ENCODE results near the gene TP53BP2.
"Not testable (repeated sequence)": the region's sequence is repeated elsewhere in the genome, so short reads cannot be mapped to it uniquely, and the experiment has no call there.

The TP53BP2 gene

DNA sequence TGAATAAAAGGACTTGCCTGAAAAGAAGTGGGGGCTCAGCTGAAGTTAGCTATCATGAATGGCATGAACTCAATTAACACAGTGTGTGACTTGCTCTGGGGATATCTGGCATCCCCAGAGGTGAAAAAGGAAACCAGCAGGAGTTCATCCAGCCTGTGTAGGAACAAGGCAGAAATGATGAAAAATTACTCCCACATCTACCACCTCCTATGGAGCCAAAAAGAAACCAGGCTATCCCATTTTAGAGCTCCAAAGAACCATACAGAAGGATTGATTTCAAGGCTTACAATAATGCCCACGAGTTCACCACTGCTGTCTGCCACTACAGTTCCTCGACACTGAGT is 25.3 kb downstream of the TP53BP2 start:
- TF ChIP-seq, protein P1, sequence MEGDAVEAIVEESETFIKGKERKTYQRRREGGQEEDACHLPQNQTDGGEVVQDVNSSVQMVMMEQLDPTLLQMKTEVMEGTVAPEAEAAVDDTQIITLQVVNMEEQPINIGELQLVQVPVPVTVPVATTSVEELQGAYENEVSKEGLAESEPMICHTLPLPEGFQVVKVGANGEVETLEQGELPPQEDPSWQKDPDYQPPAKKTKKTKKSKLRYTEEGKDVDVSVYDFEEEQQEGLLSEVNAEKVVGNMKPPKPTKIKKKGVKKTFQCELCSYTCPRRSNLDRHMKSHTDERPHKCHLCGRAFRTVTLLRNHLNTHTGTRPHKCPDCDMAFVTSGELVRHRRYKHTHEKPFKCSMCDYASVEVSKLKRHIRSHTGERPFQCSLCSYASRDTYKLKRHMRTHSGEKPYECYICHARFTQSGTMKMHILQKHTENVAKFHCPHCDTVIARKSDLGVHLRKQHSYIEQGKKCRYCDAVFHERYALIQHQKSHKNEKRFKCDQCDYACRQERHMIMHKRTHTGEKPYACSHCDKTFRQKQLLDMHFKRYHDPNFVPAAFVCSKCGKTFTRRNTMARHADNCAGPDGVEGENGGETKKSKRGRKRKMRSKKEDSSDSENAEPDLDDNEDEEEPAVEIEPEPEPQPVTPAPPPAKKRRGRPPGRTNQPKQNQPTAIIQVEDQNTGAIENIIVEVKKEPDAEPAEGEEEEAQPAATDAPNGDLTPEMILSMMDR (IDR thresholded peaks at IDR 0.05; ENCODE audit: borderline replicate concordance, insufficient read depth, low read depth, low read length): no peak

DNA sequence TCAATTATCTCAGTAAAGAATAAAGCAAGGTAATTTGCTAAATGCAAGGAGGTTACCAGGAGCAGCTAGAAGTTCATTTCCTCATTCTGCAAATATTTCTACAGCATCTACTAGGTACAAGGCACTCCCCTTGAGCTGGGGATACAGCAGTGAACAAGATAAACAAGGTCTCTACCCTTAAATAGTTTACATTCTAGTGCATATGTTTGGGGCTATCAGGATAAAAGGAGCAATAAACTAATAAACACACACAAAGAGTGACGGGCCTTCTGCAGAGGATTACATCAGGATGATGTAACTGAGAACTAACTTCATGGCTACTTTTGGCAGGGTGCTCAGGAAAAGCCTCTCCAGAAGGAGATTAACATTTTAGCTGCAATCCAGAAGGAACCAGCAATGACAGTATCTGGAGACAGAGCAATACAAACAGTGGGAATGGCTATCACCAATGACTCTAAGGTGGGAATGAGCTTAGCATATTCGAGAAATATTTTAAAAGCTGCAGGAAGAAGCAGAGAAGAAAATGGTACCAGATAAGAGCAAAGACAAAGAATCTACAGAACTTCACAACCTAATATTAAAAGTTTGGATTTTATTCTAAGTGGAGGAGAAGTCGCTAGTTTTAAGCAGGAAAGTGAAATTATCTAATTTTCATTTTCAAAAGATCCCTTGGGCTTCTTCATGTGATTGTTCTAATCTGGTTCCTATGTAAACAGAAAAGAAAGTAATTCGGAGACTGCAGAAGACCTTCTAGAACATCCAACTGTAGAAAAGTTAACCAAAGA is 25.8 kb downstream of the TP53BP2 start:
- TF ChIP-seq, protein P1 (IDR thresholded peaks at IDR 0.05; ENCODE audit: borderline replicate concordance, insufficient read depth, low read depth, low read length): no peak
- no peak overlapping the region for H3K4me3 ChIP-seq (ENCODE audit: low read depth, low read length)

More for the DNA sequence above, 25.3 kb downstream of the TP53BP2 start:
- no peak overlapping the region for H3K4me3 ChIP-seq (ENCODE audit: low read depth, low read length)

DNA sequence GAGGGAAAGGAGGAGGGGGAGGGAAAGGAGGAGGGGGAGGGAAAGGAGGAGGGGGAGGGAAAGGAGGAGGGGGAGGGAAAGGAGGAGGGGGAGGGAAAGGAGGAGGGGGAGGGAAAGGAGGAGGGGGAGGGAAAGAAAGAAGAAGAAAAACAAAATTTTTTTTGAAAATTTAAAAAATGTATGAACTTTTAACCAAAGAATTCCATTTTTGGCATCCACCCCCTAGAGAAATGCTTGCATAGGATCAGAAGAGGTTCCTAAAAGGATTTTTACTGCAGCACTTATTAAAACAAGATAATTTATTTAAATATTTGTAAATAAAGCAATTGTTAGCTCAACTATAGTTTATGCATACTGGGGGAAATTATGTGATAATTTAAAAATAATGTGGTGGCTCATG is 28.5 kb downstream of the TP53BP2 start:
- not testable (repeated sequence) for H3K4me3 ChIP-seq (ENCODE audit: low read depth, low read length)

DNA sequence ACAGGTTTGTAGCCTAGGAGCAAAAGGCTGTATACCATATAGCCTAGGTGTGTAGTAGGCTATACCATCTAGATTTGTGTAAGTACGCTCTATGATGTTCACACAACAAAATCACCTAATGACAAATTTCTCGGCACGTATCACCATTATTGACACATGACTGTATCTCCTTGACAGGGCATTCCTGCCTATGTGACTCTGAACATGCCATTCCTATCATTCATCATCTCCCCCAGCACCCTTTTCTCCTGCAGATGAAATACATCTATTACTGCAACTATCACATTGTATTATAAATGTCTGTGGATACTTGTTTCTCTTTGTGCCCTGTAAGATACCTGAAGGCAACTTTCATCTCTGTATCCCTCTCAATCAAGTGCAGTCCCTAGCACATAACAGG is 29.9 kb downstream of the TP53BP2 start:
- TF ChIP-seq, protein P1 (IDR thresholded peaks at IDR 0.05; ENCODE audit: borderline replicate concordance, insufficient read depth, low read depth, low read length): no peak

DNA sequence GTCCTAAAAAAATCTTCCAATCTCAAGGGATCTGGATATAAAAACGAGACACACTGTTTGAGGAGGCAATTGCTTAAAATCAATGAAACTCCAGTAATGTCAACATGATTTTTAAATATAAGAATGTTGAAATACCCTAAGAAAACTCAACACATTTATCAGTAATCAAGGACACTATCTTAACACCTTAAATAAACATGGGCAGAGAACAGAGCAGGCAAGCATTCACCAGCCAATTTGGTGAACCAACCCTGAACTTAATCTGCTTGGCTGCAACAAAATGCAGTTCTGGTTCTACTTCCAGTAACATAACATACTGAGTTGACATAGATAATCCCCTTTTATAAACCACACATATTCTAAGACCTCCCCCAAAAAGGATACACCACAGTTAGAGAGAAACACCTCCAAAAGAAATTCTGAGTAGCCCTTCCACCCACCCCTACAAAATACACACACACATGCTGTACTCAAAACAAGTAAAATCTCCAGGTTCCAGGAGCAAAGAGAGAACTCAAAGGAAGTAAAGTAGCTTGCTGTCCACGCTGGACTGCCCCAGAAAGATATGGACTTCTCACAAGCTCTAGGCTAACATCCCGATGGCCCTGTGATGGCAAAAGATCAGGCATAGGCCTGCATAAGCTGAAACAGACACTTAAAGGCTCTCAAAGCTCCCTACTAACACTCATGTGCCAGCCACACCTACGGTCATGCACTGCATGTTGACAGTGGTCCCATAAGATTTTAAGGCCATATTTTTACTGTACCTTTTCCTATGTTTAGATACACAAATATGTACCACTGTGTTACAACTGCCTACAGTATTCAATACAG is 30.5 kb downstream of the TP53BP2 start:
- no peak overlapping the region for H3K4me3 ChIP-seq (ENCODE audit: low read depth, low read length)
- TF ChIP-seq, protein P1 (IDR thresholded peaks at IDR 0.05; ENCODE audit: borderline replicate concordance, insufficient read depth, low read depth, low read length): no peak

More for the DNA sequence above, 29.9 kb downstream of the TP53BP2 start:
- H3K4me3 ChIP-seq (ENCODE audit: low read depth, low read length): no peak overlapping the region

DNA sequence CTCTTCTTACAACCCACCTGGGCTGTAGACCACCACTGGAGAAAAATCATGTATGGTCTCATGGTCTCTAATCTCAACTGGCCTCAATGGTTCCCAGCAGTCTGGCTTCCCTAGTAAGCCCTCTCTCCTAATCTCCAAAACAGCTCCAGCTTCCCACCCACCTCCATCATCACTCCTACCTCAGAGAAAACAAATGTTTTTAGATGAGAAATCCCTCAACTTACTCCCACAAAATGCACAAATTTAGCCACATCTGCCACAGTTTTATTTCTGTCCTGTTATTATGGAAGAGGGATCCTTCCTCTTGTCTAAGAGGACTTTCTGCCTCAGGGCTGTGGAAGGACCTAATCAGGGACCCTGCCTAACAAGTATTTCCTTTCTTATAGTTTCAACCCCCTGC is 32.1 kb downstream of the TP53BP2 start:
- TF ChIP-seq, protein P1 (IDR thresholded peaks at IDR 0.05; ENCODE audit: borderline replicate concordance, insufficient read depth, low read depth, low read length): no peak
- no peak overlapping the region for H3K4me3 ChIP-seq (ENCODE audit: low read depth, low read length)

DNA sequence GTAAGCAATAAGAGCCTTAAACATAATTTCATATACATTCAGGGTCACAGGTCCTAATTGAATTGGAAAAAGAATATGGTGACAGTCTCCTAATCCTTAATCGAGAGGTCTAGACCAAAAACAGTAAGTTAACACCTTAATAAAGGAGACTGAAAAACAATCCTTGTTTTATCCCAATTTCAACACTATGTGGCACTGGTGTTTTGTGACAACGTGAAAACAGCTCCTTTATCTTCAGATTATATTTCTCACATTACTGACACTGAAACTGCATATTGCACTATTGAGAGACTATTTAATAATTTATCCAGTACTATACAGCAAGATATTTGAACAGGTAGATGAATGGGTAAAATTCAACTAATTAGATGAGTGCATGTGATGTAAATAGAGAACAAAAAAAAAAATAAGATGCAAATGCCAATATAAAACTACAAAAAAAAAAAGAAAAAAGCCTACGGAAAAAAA is 34.1 kb downstream of the TP53BP2 start:
- no peak overlapping the region for H3K4me3 ChIP-seq (ENCODE audit: low read depth, low read length)
- TF ChIP-seq, protein P1 (IDR thresholded peaks at IDR 0.05; ENCODE audit: borderline replicate concordance, insufficient read depth, low read depth, low read length): peak; percentile 15; the same call in 1 of the 2 replicates

All from GM12875 (cell line).